AG09309 (cell line): Measurements from ENCODE around the gene HBQ1.
"Not testable (repeated sequence)": the region's sequence is repeated elsewhere in the genome, so short reads cannot be mapped to it uniquely, and the experiment has no call there.

Experiments
- DNase-seq: peaks from one replicate; pipeline ENCODE4 v3.0.0-alpha.2; 2010; ENCODE audit warnings: low read depth
- H3K4me3 ChIP-seq: 2 replicates; pipeline ENCODE4 v1.5.1; 2011; ENCODE audit warnings: mild to moderate bottlenecking, low read depth, low read length, moderate library complexity; ENCODE audit not compliant: control insufficient read depth
- TF ChIP-seq, protein P1 (sequence below): IDR thresholded peaks from 2 replicates; pipeline ENCODE4 v1.5.1; 2011; ENCODE audit warnings: mild to moderate bottlenecking, low read depth, low read length, inconsistent platforms; ENCODE audit not compliant: insufficient read depth, control insufficient read depth; ENCODE audit errors: missing control alignments

Gene HBQ1

DNA sequence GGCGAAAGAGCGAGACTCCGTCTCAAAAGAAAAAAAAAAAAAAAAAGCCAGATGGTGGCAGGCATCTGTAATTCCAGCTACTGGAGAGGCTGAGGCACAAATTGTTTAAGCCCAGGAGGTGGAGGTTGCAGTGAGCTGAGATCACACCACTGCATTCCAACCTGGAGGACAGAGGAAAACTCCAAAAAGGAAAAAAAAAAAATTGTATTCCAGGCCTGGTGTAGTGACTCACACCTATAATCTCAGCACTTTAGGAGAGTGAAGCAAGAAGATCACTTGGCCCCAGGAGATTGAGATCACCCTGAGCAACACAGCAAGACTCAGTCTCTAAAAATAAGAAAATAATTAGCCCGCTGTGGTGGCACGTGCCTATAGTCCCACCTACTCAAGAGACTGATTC lies 20.1 kb downstream of the HBQ1 start:
- no peak overlapping the region for H3K4me3 ChIP-seq
- peak; percentile 52 for DNase-seq
- TF ChIP-seq, protein P1, sequence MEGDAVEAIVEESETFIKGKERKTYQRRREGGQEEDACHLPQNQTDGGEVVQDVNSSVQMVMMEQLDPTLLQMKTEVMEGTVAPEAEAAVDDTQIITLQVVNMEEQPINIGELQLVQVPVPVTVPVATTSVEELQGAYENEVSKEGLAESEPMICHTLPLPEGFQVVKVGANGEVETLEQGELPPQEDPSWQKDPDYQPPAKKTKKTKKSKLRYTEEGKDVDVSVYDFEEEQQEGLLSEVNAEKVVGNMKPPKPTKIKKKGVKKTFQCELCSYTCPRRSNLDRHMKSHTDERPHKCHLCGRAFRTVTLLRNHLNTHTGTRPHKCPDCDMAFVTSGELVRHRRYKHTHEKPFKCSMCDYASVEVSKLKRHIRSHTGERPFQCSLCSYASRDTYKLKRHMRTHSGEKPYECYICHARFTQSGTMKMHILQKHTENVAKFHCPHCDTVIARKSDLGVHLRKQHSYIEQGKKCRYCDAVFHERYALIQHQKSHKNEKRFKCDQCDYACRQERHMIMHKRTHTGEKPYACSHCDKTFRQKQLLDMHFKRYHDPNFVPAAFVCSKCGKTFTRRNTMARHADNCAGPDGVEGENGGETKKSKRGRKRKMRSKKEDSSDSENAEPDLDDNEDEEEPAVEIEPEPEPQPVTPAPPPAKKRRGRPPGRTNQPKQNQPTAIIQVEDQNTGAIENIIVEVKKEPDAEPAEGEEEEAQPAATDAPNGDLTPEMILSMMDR, result no peak

DNA sequence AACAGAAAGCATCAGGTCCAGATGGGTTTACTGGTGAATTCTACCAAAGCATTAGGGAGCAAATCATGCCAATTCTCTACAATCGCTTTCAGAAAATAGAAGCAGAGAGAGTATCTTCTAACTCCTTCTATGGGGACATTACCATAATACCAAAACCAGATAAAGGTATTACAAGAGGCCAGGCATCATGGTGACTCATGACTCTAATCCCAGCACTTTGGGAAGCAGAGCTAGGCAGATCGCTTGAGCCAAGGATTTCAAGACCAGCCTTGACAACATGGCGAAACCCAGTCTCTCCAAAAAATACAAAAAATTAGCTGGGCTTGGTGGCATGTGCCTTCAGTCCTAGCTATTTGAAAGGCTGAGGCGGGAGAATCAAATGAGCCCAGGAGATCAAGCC lies 23.0 kb downstream of the HBQ1 start:
- no peak overlapping the region for H3K4me3 ChIP-seq
- TF ChIP-seq, protein P1, result no peak

DNA sequence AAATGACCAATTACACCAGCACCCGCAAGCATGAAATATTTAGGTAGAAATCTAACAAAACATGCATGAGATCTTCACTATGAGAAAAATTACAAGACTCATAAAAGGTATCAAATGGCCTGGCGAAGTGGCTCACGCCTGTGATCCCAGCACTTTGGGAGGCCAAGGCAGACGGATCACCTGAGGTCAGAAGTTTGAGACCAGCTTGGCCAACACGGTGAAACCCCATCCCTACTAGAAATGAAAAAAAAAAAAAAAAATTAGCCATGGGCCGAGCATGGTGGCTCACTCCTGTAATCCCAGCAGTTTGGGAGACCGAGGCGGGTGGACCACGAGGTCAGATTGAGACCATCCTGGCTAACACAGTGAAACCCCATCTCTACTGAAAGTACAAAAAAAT lies 23.8 kb downstream of the HBQ1 start:
- H3K4me3 ChIP-seq, DNase-seq: not testable (repeated sequence)

More for the DNA sequence above, 23.0 kb downstream of the HBQ1 start:
- no peak for DNase-seq

DNA sequence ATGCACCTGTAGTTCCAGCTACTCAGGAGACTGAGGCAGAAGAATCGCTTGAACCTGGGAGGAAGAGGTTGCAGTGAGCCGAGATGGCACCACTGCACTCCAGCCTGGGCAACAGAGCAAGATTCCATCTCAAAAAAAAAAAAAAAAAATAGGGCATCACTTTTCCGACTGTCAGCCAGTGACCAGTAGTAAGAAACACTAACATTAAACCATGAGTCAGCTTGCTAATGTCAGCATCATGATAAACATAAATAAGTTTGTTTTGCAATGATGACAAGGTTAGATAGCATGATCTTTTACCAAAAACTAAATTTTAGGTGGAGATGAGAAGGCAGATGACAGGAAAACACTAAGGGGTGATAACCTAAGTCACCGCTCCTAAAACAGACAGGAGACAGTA lies 29.1 kb downstream of the HBQ1 start:
- H3K4me3 ChIP-seq, DNase-seq: not testable (repeated sequence)

DNA sequence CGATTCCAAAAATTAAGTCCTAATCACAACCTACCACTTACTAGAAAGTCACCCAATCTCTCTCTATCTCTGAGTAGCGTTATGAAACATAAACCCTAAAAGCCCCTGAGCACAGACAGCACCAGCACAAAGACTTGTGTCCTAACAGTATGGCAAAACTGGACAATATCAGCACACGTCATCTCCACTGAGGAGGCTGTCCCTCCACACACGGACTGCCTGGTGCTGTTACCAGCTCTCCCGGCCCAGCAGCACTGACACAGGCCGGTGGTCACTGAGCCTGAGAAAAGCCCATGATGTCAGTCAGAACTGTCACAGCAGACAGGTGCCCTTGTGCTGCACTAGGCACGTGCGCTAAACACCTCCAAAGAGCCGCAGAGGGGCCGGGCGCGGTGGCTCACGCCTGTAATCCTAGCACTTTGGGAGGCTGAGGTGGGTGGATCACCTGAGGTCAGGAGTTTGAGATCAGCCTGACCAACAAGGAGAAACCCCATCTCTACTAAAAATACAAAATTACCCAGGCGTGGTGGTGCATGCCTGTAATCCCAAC lies 31.4 kb downstream of the HBQ1 start:
- H3K4me3 ChIP-seq, DNase-seq: not testable (repeated sequence)

DNA sequence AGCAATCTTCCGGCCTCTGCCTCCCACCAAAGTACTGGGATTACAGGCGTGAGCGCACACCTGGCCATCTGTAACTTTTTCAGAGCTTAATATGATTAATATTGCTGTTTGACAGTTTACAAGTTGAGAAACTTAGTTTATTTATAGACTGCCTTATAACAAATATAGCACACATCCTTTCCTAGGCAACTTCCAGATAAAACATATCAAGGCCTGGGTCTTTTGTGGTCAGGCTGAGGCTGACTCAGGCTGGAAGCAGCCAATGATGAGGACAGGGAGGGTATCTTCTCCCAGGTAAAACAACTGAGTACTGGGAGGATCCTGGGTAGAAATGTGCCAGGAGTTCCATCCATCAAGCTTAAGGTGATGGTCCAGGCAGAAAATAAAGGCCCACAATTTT lies 32.7 kb downstream of the HBQ1 start:
- no peak overlapping the region for H3K4me3 ChIP-seq
- DNase-seq, result no peak
- TF ChIP-seq, protein P1, result no peak

DNA sequence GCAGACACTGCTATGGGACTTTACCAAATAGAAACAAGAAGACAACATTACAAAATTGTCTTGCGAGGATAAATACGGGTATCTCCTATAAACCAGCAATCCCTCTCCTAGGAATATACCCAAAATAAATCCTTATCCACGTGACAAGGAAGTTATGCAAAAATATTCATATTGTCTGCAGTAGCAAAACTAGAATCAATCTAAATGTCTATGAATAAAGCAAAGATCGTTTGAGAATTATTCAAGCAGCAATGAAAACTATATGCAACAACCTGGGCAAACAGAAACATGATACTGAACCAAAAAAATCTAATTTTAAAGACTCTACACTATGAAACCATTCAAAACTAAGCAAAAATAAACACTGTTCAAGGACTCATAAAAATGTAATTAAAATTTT lies 39.8 kb downstream of the HBQ1 start:
- no peak overlapping the region for H3K4me3 ChIP-seq
- TF ChIP-seq, protein P1, result no peak
- DNase-seq, result no peak

DNA sequence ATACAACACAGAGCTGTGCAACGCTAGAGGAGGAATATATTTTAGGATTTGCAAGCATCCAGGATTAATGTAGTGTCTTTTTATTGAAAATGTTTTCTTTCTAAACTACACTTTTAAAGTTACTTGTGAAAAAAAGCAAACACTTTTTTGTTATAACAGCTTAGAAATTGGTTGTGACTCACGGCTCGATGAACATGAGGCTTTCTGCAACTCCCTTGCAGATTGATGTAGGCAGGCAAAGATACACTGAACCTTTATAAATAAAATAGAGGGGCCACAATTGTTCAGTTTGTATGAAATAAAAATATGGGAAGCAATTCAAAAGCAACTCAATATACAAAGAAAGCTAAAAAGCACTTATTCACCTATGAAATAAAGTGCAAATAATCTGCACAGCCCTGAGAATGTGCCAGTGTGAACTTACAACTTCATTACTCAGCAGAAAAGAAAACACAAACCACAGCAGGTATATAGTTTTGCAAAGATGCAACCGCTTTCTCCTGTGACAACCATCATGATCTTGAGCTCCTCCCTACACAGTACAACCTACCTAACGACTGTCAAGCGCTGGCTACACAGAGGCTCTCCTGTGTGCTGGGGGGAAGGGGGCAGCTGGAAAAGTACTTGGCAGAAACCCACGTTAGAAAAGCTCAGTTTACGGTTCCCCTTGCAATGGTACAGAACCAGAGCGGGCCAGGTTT lies 48.0 kb downstream of the HBQ1 start:
- DNase-seq, result no peak
- TF ChIP-seq, protein P1, result no peak
- H3K4me3 ChIP-seq, result peak overlapping the region; percentile 70
